ENCODE data around the gene CYLD. TPM values are rescaled to one million over a fixed set of nuclear protein-coding genes. Genes with fewer than 3 reads are reported as not detected.

Gene CYLD
- total and polyA plus RNA-seq, 2 experiments from 2014 or later, result 6.9 to 30.9 TPM

DNA sequence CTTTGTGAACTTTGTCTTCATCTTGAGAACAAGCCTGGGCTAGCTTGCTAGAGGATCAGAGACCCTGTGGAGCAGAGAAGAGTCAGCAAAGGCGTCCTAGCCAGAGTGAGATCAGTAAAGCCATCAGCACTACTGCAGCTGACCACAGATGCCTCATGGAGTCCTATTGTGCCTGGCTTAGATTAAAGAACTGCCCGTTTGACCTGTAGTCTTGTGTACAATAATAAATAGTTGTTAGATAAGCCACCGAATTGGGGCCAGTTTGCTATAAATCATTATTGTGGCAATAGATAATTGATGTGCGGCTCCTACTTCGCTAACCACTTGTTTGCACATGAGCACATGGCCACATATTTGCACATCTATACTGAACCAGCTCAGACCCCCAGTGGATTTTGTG lies 103.0 kb downstream of the CYLD start (continued):
- TF ChIP-seq, protein P1, sequence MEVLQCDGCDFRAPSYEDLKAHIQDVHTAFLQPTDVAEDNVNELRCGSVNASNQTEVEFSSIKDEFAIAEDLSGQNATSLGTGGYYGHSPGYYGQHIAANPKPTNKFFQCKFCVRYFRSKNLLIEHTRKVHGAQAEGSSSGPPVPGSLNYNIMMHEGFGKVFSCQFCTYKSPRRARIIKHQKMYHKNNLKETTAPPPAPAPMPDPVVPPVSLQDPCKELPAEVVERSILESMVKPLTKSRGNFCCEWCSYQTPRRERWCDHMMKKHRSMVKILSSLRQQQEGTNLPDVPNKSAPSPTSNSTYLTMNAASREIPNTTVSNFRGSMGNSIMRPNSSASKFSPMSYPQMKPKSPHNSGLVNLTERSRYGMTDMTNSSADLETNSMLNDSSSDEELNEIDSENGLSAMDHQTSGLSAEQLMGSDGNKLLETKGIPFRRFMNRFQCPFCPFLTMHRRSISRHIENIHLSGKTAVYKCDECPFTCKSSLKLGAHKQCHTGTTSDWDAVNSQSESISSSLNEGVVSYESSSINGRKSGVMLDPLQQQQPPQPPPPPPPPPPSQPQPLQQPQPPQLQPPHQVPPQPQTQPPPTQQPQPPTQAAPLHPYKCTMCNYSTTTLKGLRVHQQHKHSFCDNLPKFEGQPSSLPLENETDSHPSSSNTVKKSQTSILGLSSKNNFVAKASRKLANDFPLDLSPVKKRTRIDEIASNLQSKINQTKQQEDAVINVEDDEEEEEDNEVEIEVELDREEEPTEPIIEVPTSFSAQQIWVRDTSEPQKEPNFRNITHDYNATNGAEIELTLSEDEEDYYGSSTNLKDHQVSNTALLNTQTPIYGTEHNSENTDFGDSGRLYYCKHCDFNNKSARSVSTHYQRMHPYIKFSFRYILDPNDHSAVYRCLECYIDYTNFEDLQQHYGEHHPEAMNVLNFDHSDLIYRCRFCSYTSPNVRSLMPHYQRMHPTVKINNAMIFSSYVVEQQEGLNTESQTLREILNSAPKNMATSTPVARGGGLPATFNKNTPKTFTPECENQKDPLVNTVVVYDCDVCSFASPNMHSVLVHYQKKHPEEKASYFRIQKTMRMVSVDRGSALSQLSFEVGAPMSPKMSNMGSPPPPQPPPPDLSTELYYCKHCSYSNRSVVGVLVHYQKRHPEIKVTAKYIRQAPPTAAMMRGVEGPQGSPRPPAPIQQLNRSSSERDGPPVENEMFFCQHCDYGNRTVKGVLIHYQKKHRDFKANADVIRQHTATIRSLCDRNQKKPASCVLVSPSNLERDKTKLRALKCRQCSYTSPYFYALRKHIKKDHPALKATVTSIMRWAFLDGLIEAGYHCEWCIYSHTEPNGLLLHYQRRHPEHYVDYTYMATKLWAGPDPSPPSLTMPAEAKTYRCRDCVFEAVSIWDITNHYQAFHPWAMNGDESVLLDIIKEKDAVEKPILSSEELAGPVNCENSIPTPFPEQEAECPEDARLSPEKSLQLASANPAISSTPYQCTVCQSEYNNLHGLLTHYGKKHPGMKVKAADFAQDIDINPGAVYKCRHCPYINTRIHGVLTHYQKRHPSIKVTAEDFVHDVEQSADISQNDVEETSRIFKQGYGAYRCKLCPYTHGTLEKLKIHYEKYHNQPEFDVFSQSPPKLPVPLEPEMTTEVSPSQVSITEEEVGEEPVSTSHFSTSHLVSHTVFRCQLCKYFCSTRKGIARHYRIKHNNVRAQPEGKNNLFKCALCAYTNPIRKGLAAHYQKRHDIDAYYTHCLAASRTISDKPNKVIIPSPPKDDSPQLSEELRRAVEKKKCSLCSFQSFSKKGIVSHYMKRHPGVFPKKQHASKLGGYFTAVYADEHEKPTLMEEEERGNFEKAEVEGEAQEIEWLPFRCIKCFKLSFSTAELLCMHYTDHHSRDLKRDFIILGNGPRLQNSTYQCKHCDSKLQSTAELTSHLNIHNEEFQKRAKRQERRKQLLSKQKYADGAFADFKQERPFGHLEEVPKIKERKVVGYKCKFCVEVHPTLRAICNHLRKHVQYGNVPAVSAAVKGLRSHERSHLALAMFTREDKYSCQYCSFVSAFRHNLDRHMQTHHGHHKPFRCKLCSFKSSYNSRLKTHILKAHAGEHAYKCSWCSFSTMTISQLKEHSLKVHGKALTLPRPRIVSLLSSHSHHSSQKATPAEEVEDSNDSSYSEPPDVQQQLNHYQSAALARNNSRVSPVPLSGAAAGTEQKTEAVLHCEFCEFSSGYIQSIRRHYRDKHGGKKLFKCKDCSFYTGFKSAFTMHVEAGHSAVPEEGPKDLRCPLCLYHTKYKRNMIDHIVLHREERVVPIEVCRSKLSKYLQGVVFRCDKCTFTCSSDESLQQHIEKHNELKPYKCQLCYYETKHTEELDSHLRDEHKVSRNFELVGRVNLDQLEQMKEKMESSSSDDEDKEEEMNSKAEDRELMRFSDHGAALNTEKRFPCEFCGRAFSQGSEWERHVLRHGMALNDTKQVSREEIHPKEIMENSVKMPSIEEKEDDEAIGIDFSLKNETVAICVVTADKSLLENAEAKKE (CRISPR knock-in tag; IDR thresholded peaks at IDR 0.05), result no peak
- TF ChIP-seq ZNF114 (CRISPR knock-in tag; IDR thresholded peaks at IDR 0.05) (no peak), ZNF331 (CRISPR knock-in tag; IDR thresholded peaks at IDR 0.05; ENCODE audit: low read depth) (no peak), JUNB (IDR thresholded peaks at IDR 0.05; ENCODE audit: unreplicated experiment) (no peak), CREB1 (CRISPR knock-in tag; IDR thresholded peaks at IDR 0.05; ENCODE audit: low read depth) (no peak), NANOG (IDR thresholded peaks at IDR 0.05; ENCODE audit: borderline replicate concordance) (no peak)

DNA sequence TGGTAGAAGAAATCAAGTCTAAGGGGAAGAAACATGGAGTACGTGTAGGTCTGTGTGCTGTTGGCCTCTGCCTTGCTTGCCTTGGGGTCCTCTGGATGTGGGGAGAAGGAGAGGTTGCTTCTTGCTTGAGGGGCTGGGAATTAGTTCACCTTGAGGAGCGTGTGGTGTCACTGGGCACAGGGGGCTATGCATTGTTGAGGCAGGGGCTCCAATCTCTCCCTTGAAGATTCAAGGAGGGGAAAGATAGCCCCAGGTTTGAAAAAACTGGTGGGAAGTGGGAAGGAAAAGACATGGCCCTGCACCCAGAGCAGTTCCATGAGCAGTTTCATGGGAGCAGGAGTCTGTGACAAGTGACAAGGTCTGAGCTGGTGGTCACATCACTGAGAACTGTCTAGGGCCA lies 103.4 kb downstream of the CYLD start:
- peaks cover 10% of the 10 kb centered on the region for H3K27me3 Mint-ChIP-seq (ENCODE audit: insufficient read depth, low read depth, poor library complexity)
- ATAC-seq (no peak), DNase-seq (ENCODE audit: low spot score) (no peak)
- Histone ChIP-seq H3K36me3 (ENCODE audit: insufficient read depth) (no peaks in the 10 kb centered on the region), H3F3A (replicated peaks; ENCODE audit: low read depth) (no peaks in the 10 kb centered on the region), H2AFZ (no peak overlapping the region), H3K4me1 (ENCODE audit: insufficient read depth) (0 out of 2 replicates have a peak, but pooled peaks cover 3% of the 10 kb centered on the region), H3K27ac (ENCODE audit: low read depth) (no peak overlapping the region), H3K4me3 (no peak overlapping the region), H3K79me2 (replicated peaks; ENCODE audit: insufficient read depth) (no peaks in the 10 kb centered on the region), H3K9me2 (ENCODE audit: insufficient read depth) (peaks cover 3% of the 10 kb centered on the region; the same call in 1 of the 2 replicates), H3K27me3 (ENCODE audit: insufficient read depth) (0 out of 2 replicates have a peak, but pooled peaks cover 6% of the 10 kb centered on the region), H4K20me1 (replicated peaks; ENCODE audit: insufficient read depth) (no peaks in the 10 kb centered on the region), H3K4me2 (no peak overlapping the region)
- H3K4me1 Mint-ChIP-seq, result peaks cover 21% of the 10 kb centered on the region; the same call in 2 of the 3 replicates
- H3K36me3 Mint-ChIP-seq (ENCODE audit: low read depth), result no peaks in the 10 kb centered on the region
- no peaks in the 10 kb centered on the region; the same call in 2 of the 3 replicates for H3K9me3 Mint-ChIP-seq
- no peak overlapping the region for H3K27ac Mint-ChIP-seq
- no peak overlapping the region for H3K4me3 Mint-ChIP-seq
- TF ChIP-seq EZH2phosphoT487 (IDR thresholded peaks at IDR 0.05; ENCODE audit: unreplicated experiment), result no peak
- no peak for TF ChIP-seq ZNF331 (CRISPR knock-in tag; IDR thresholded peaks at IDR 0.05; ENCODE audit: low read depth)
- TF ChIP-seq, protein P2, sequence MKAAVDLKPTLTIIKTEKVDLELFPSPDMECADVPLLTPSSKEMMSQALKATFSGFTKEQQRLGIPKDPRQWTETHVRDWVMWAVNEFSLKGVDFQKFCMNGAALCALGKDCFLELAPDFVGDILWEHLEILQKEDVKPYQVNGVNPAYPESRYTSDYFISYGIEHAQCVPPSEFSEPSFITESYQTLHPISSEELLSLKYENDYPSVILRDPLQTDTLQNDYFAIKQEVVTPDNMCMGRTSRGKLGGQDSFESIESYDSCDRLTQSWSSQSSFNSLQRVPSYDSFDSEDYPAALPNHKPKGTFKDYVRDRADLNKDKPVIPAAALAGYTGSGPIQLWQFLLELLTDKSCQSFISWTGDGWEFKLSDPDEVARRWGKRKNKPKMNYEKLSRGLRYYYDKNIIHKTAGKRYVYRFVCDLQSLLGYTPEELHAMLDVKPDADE (IDR thresholded peaks at IDR 0.05), result no peak
- no peak for TF ChIP-seq JUNB (IDR thresholded peaks at IDR 0.05; ENCODE audit: unreplicated experiment)
- no peak for TF ChIP-seq NANOG (IDR thresholded peaks at IDR 0.05; ENCODE audit: borderline replicate concordance)
- TF ChIP-seq, protein P3, sequence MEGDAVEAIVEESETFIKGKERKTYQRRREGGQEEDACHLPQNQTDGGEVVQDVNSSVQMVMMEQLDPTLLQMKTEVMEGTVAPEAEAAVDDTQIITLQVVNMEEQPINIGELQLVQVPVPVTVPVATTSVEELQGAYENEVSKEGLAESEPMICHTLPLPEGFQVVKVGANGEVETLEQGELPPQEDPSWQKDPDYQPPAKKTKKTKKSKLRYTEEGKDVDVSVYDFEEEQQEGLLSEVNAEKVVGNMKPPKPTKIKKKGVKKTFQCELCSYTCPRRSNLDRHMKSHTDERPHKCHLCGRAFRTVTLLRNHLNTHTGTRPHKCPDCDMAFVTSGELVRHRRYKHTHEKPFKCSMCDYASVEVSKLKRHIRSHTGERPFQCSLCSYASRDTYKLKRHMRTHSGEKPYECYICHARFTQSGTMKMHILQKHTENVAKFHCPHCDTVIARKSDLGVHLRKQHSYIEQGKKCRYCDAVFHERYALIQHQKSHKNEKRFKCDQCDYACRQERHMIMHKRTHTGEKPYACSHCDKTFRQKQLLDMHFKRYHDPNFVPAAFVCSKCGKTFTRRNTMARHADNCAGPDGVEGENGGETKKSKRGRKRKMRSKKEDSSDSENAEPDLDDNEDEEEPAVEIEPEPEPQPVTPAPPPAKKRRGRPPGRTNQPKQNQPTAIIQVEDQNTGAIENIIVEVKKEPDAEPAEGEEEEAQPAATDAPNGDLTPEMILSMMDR (conservative IDR thresholded peaks at IDR 0.05; ENCODE audit: low read depth in 2 of 2), result no peak
- no peak for TF ChIP-seq ZNF114 (CRISPR knock-in tag; IDR thresholded peaks at IDR 0.05)
- TF ChIP-seq, protein P4, sequence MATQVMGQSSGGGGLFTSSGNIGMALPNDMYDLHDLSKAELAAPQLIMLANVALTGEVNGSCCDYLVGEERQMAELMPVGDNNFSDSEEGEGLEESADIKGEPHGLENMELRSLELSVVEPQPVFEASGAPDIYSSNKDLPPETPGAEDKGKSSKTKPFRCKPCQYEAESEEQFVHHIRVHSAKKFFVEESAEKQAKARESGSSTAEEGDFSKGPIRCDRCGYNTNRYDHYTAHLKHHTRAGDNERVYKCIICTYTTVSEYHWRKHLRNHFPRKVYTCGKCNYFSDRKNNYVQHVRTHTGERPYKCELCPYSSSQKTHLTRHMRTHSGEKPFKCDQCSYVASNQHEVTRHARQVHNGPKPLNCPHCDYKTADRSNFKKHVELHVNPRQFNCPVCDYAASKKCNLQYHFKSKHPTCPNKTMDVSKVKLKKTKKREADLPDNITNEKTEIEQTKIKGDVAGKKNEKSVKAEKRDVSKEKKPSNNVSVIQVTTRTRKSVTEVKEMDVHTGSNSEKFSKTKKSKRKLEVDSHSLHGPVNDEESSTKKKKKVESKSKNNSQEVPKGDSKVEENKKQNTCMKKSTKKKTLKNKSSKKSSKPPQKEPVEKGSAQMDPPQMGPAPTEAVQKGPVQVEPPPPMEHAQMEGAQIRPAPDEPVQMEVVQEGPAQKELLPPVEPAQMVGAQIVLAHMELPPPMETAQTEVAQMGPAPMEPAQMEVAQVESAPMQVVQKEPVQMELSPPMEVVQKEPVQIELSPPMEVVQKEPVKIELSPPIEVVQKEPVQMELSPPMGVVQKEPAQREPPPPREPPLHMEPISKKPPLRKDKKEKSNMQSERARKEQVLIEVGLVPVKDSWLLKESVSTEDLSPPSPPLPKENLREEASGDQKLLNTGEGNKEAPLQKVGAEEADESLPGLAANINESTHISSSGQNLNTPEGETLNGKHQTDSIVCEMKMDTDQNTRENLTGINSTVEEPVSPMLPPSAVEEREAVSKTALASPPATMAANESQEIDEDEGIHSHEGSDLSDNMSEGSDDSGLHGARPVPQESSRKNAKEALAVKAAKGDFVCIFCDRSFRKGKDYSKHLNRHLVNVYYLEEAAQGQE (IDR thresholded peaks at IDR 0.05; ENCODE audit: unreplicated experiment), result no peak
- TF ChIP-seq CREB1 (CRISPR knock-in tag; IDR thresholded peaks at IDR 0.05; ENCODE audit: low read depth), result no peak
- no peak for TF ChIP-seq STAT1 (IDR thresholded peaks at IDR 0.05; ENCODE audit: unreplicated experiment)
- no peak for TF ChIP-seq EZH2 (IDR thresholded peaks at IDR 0.05; ENCODE audit: low read depth, unreplicated experiment)
- no peak for TF ChIP-seq POLR2AphosphoS5 (IDR thresholded peaks at IDR 0.05; ENCODE audit: low read depth)

All from GM23338 (cell line).